IMR-90 (cell line): ENCODE measurements around the gene THSD8. TPM values are rescaled to one million over a fixed set of nuclear protein-coding genes. Genes with fewer than 3 reads are reported as not detected.

Experiments used
- ATAC-seq: fragments of 200-7000 bp; cut with Tn5 transposase; 2 replicates; pipeline ENCODE4 v1.9.1; 2020; ENCODE audit warnings: low read depth, mild to moderate bottlenecking, moderate library complexity
- BruUV-seq: library from RNA; stranded (reverse); fragments of 400-500 nt; replicated peaks from 2 replicates; lab custom pipeline; 2021; lab: Mats Ljungman, UMichigan
- CTCF ChIA-PET: fragments of 300-600 bp; formaldehyde crosslinking; extraction: SDS; loops from one replicate; lab custom pipeline; 2021; ENCODE audit warnings: antibody characterized with exemption; lab: Yijun Ruan, JAX
- POLR2A ChIA-PET: fragments of 300-600 bp; sonication (Branson Sonifier 250); formaldehyde crosslinking; loops from one replicate; lab custom pipeline; 2022; ENCODE audit warnings: antibody characterized with exemption; ENCODE audit not compliant: unreplicated experiment; lab: Charles Lee
- DNase-seq: peaks from one replicate; pipeline ENCODE4 v3.0.0; 2013
- H2AFZ ChIP-seq: replicated peaks from 2 replicates; pipeline ENCODE3; 2013; ENCODE audit warnings: low read length, mild to moderate bottlenecking; ENCODE audit not compliant: poor library complexity
- H2AK5ac ChIP-seq: 2 replicates; pipeline ENCODE4 v1.6.1; 2013; ENCODE audit warnings: low read depth, low read length, inconsistent platforms
- H2AK9ac ChIP-seq: replicated peaks from 2 replicates; pipeline ENCODE3; 2013; ENCODE audit warnings: mild to moderate bottlenecking, low read depth, low read length, moderate library complexity; ENCODE audit not compliant: poor library complexity
- H2BK120ac ChIP-seq: 2 replicates; pipeline ENCODE4 v1.6.1; 2013; ENCODE audit warnings: low read depth, low read length, inconsistent platforms
- H2BK15ac ChIP-seq: 3 replicates; pipeline ENCODE4 v1.6.1; 2013; ENCODE audit warnings: low read depth, low read length, inconsistent platforms
- H2BK20ac ChIP-seq: 2 replicates; pipeline ENCODE4 v1.6.1; 2013; ENCODE audit warnings: low read depth, mild to moderate bottlenecking, inconsistent platforms, low read length, moderate library complexity
- H2BK5ac ChIP-seq: 2 replicates; pipeline ENCODE4 v1.6.1; 2013; ENCODE audit warnings: mild to moderate bottlenecking, low read depth, low read length, inconsistent platforms; ENCODE audit not compliant: poor library complexity, severe bottlenecking
- H3K14ac ChIP-seq: replicated peaks from 2 replicates; pipeline ENCODE4 v1.6.1; 2013; ENCODE audit warnings: low read depth, low read length, inconsistent platforms
- H3K18ac ChIP-seq: 2 replicates; pipeline ENCODE4 v1.6.1; 2013; ENCODE audit warnings: low read depth, low read length, control low read depth
- H3K23ac ChIP-seq: 2 replicates; pipeline ENCODE4 v1.6.1; 2013; ENCODE audit warnings: low read depth, low read length, inconsistent platforms
- H3K27ac ChIP-seq: 2 replicates; pipeline ENCODE4 v1.5.1; 2013; ENCODE audit warnings: mild to moderate bottlenecking, control low read depth, low read length; ENCODE audit not compliant: insufficient read depth
- H3K27me3 ChIP-seq: 2 replicates; pipeline ENCODE4 v1.6.1; 2013; ENCODE audit warnings: low read length; ENCODE audit not compliant: control insufficient read depth, insufficient read depth
- H3K36me3 ChIP-seq: 2 replicates; pipeline ENCODE4 v1.6.1; 2013; ENCODE audit warnings: low read length, mixed read lengths; ENCODE audit not compliant: control insufficient read depth, insufficient read depth
- H3K4ac ChIP-seq: 2 replicates; pipeline ENCODE4 v1.6.1; 2013; ENCODE audit warnings: low read depth, low read length, inconsistent platforms
- H3K4me1 ChIP-seq: 2 replicates; pipeline ENCODE4 v1.6.1; 2013; ENCODE audit warnings: low read length, mixed read lengths; ENCODE audit not compliant: control insufficient read depth, insufficient read depth
- H3K4me2 ChIP-seq: 2 replicates; pipeline ENCODE4 v1.6.1; 2013; ENCODE audit warnings: low read depth, mild to moderate bottlenecking, control low read depth, low read length, moderate library complexity
- H3K4me3 ChIP-seq: 2 replicates; pipeline ENCODE4 v1.5.1; 2013; ENCODE audit warnings: low read depth, mild to moderate bottlenecking, control low read depth, low read length, moderate library complexity; ENCODE audit not compliant: insufficient read depth
- H3K56ac ChIP-seq: 2 replicates; pipeline ENCODE4 v1.6.1; 2013; ENCODE audit warnings: low read length, inconsistent platforms; ENCODE audit not compliant: insufficient read depth; ENCODE audit errors: extremely low read depth
- H3K79me1 ChIP-seq, 2 experiments: 2 replicates each; pipeline ENCODE4 v1.6.1; 2013; ENCODE audit warnings: low read length in 2 of 2, inconsistent platforms in 1 of 2, low read depth in 1 of 2
- H3K9ac ChIP-seq: 2 replicates; pipeline ENCODE4 v1.6.1; 2013; ENCODE audit warnings: low read depth, low read length, control low read depth
- H3K9me1 ChIP-seq: 2 replicates; pipeline ENCODE4 v1.6.1; 2013; ENCODE audit warnings: low read length, inconsistent platforms; ENCODE audit not compliant: insufficient read depth
- H3K9me3 ChIP-seq: 2 replicates; pipeline ENCODE4 v1.6.1; 2013; ENCODE audit warnings: low read length; ENCODE audit not compliant: control insufficient read depth, insufficient read depth
- H4K20me1 ChIP-seq: 2 replicates; pipeline ENCODE4 v1.6.1; 2013; ENCODE audit warnings: low read length, inconsistent platforms; ENCODE audit not compliant: insufficient read depth
- H4K5ac ChIP-seq: 2 replicates; pipeline ENCODE4 v1.6.1; 2013; ENCODE audit warnings: mild to moderate bottlenecking, low read depth, low read length, control low read depth
- H4K8ac ChIP-seq, 2 experiments: 2 replicates each; pipeline ENCODE4 v1.6.1; 2013; ENCODE audit warnings: low read depth in 2 of 2, low read length in 2 of 2, control low read depth in 1 of 2, inconsistent platforms in 1 of 2
- H4K91ac ChIP-seq: 2 replicates; pipeline ENCODE4 v1.6.1; 2013; ENCODE audit warnings: low read depth, low read length, inconsistent platforms; ENCODE audit not compliant: insufficient read depth
- BHLHE40 ChIP-seq: fragments of 150-350 bp; IDR thresholded peaks from 2 replicates; pipeline ENCODE4 v1.6.1; 2016; ENCODE audit warnings: mild to moderate bottlenecking, low read depth, low read length
- CEBPB ChIP-seq: IDR thresholded peaks from 2 replicates; pipeline ENCODE4 v1.6.1; 2012; ENCODE audit warnings: low read depth, low read length, improper control_type of control experiment
- CHD1 ChIP-seq: IDR thresholded peaks from 2 replicates; pipeline ENCODE4 v1.6.1; 2012; ENCODE audit warnings: low read depth, low read length, improper control_type of control experiment
- CTCF ChIP-seq: conservative IDR thresholded peaks from 2 replicates; pipeline ENCODE4 v1.5.1; 2012; ENCODE audit warnings: mild to moderate bottlenecking, low read depth, low read length, improper control_type of control experiment
- FOS ChIP-seq: fragments of 150-350 bp; IDR thresholded peaks from 2 replicates; pipeline ENCODE4 v1.6.1; 2016; ENCODE audit warnings: low read depth, low read length
- MAFK ChIP-seq: IDR thresholded peaks from 2 replicates; pipeline ENCODE4 v1.6.1; 2012; ENCODE audit warnings: low read depth, low read length, improper control_type of control experiment
- MAZ ChIP-seq: IDR thresholded peaks from 2 replicates; pipeline ENCODE4 v1.6.1; 2012; ENCODE audit warnings: low read depth, mild to moderate bottlenecking, low read length, improper control_type of control experiment, moderate library complexity, borderline replicate concordance
- MXI1 ChIP-seq: IDR thresholded peaks from 2 replicates; pipeline ENCODE4 v1.6.1; 2012; ENCODE audit warnings: low read depth, mild to moderate bottlenecking, low read length, moderate library complexity, borderline replicate concordance
- NFE2L2 ChIP-seq: fragments of 150-350 bp; IDR thresholded peaks from 2 replicates; pipeline ENCODE4 v1.6.1; 2016; ENCODE audit warnings: low read depth, mild to moderate bottlenecking, low read length
- POLR2A ChIP-seq: IDR thresholded peaks from 2 replicates; pipeline ENCODE4 v1.6.1; 2012; ENCODE audit warnings: mild to moderate bottlenecking, low read depth, low read length
- RAD21 ChIP-seq: IDR thresholded peaks from 2 replicates; pipeline ENCODE4 v1.6.1; 2012; ENCODE audit warnings: low read length, improper control_type of control experiment
- RCOR1 ChIP-seq: IDR thresholded peaks from 2 replicates; pipeline ENCODE4 v1.6.1; 2012; ENCODE audit warnings: mild to moderate bottlenecking, low read length, improper control_type of control experiment; ENCODE audit not compliant: insufficient replicate concordance
- RFX5 ChIP-seq: IDR thresholded peaks from 2 replicates; pipeline ENCODE4 v1.8.0; 2012; ENCODE audit warnings: low read depth, mild to moderate bottlenecking, low read length, moderate library complexity
- SMC3 ChIP-seq: fragments of 150-350 bp; IDR thresholded peaks from 2 replicates; pipeline ENCODE4 v1.6.1; 2016; ENCODE audit warnings: low read depth, mild to moderate bottlenecking, antibody characterized with exemption, low read length, moderate library complexity
- WGBS, 2 experiments: methylation state at CpG; one replicate each; pipeline versions ENCODE4 v1.1.5 to v1.1.7; 2013; ENCODE audit warnings: missing lambda C conversion rate in 2 of 2; ENCODE audit not compliant: insufficient read length in 1 of 2; ENCODE audit errors: extremely low coverage in 2 of 2; 5-methylcytosine and 5-hydroxymethylcytosine counted together
- dilution Hi-C: fragments of 300-500 bp; cut with HindIII; formaldehyde crosslinking; loops from one replicate; pipeline ENCODE4 v1.14.3; 2018; ENCODE audit warnings: low sequenced_read_pairs; ENCODE audit not compliant: unreplicated experiment
- in situ Hi-C: fragments of 300-500 bp; cut with MboI; formaldehyde crosslinking; loops from 3 replicates; pipeline ENCODE4 v1.14.3; 2019; ENCODE audit warnings: low sequenced_read_pairs, inconsistent platforms, mixed read lengths
- intact Hi-C: fragments of 100-400 bp; cut with micrococcal nuclease; formaldehyde crosslinking; loops from 2 replicates; pipeline ENCODE4 v1.10.0; 2022
- polyA plus RNA-seq, 3 experiments: library from polyadenylated mRNA; depleted of rRNA; stranded (reverse); fragments of >200 nt; gene quantifications; 2 replicates each; pipeline ENCODE4 v1.2.3, GENCODE V29; 2012; ENCODE audit warnings: low replicate concordance in 1 of 3
- total RNA-seq: library from RNA; depleted of rRNA; stranded (reverse); fragments of >200 nt; gene quantifications from 2 replicates; pipeline ENCODE4 v1.2.3, GENCODE V29; 2012
- TF ChIP-seq, protein P1 (sequence below): fragments of 150-350 bp; IDR thresholded peaks from 2 replicates; pipeline ENCODE4 v1.6.1; 2016; ENCODE audit warnings: low read depth, mild to moderate bottlenecking, low read length, moderate library complexity, borderline replicate concordance
- TF ChIP-seq, protein P2 (sequence below): fragments of 150-350 bp; IDR thresholded peaks from 2 replicates; pipeline ENCODE4 v1.6.1; 2017; ENCODE audit warnings: mild to moderate bottlenecking, antibody characterized with exemption, low read length, low read depth

Gene THSD8
- total and polyA plus RNA-seq, 2 of the 4 experiments (the other 2 are of a cell fraction), result 0.68 TPM; not detected in 1

DNA sequence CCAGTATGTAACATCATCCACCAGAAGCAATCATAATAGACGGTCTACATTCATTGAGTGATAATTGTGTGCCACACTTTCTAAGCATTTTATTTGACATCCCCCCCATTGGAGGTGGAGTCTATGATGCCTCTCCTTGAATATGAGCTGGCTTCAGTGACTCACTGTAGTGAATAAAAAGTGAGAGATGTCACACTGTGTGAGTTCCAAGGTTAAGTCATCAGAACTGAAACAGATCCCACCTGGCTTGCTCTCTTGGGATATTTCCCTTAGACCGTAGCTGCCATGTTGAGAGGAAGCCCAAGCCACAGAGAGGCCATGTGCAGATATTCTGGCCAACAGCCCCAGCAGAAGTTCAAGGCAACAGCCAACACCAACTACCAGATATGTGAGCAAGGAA, 19.9 kb downstream of the THSD8 start:
- Histone ChIP-seq H3K18ac (no peak overlapping the region), H3K9ac (no peak overlapping the region), H4K91ac (no peak overlapping the region), H3K4ac (no peak overlapping the region), H4K20me1 (no peaks in the 10 kb centered on the region), H3K56ac (no peak overlapping the region), H2BK120ac (no peak overlapping the region), H3K9me1 (no peaks in the 10 kb centered on the region), H3K4me3 (no peak overlapping the region), H2AK9ac (no peak overlapping the region), H2AK5ac (no peak overlapping the region), H3K9me3 (no peaks in the 10 kb centered on the region), H3K79me1 (no peaks in the 10 kb centered on the region), H2BK15ac (no peak overlapping the region), H4K5ac (no peak overlapping the region), H3K4me2 (no peak overlapping the region), H4K8ac (no peak overlapping the region), H2BK20ac (no peak overlapping the region), H2BK5ac (no peak overlapping the region), H3K27me3 (no peaks in the 10 kb centered on the region), H3K23ac (no peak overlapping the region), H2AFZ (no peak overlapping the region), H3K27ac (no peak overlapping the region), H3K36me3 (no peaks in the 10 kb centered on the region), H3K4me1 (no peaks in the 10 kb centered on the region), H3K14ac (no peak overlapping the region)
- intact Hi-C loops, result no loop called here
- ATAC-seq, result no peak
- ChIA-PET POLR2A (no interaction called here), CTCF (interaction anchor here (1.4 kb wide), 1 partner anchor 26 kb away, joined by 3 read pairs; no protein-coding TSS in a partner anchor)
- no peak for DNase-seq
- BruUV-seq, result no TSS peak
- TF ChIP-seq, protein P1, sequence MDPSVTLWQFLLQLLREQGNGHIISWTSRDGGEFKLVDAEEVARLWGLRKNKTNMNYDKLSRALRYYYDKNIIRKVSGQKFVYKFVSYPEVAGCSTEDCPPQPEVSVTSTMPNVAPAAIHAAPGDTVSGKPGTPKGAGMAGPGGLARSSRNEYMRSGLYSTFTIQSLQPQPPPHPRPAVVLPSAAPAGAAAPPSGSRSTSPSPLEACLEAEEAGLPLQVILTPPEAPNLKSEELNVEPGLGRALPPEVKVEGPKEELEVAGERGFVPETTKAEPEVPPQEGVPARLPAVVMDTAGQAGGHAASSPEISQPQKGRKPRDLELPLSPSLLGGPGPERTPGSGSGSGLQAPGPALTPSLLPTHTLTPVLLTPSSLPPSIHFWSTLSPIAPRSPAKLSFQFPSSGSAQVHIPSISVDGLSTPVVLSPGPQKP, result no peak
- TF ChIP-seq CTCF (no peak), SMC3 (no peak), POLR2A (no peak), MAFK (no peak), BHLHE40 (no peak), RAD21 (no peak), CEBPB (no peak), RFX5 (no peak), MXI1 (no peak), FOS (no peak), MAZ (no peak), CHD1 (no peak), NFE2L2 (no peak), RCOR1 (no peak)
- TF ChIP-seq, protein P2, sequence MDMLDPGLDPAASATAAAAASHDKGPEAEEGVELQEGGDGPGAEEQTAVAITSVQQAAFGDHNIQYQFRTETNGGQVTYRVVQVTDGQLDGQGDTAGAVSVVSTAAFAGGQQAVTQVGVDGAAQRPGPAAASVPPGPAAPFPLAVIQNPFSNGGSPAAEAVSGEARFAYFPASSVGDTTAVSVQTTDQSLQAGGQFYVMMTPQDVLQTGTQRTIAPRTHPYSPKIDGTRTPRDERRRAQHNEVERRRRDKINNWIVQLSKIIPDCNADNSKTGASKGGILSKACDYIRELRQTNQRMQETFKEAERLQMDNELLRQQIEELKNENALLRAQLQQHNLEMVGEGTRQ, result no peak
- dilution Hi-C loops, result no loop called here
- 50% methylated on average over 1 of the region's 2 CpGs; no CpG with 5 or more reads in 1 of the 2 experiments for WGBS, 2 experiments
- in situ Hi-C loops, result no loop called here
